IMR-90 (cell line): ENCODE measurements around the gene DPYD.

Experiments used
- CEBPB ChIP-seq: IDR thresholded peaks from 2 replicates; pipeline ENCODE4 v1.6.1; 2012; ENCODE audit warnings: low read depth, low read length, improper control_type of control experiment
- CTCF ChIP-seq: conservative IDR thresholded peaks from 2 replicates; pipeline ENCODE4 v1.5.1; 2012; ENCODE audit warnings: mild to moderate bottlenecking, low read depth, low read length, improper control_type of control experiment
- MAFK ChIP-seq: IDR thresholded peaks from 2 replicates; pipeline ENCODE4 v1.6.1; 2012; ENCODE audit warnings: low read depth, low read length, improper control_type of control experiment
- MXI1 ChIP-seq: IDR thresholded peaks from 2 replicates; pipeline ENCODE4 v1.6.1; 2012; ENCODE audit warnings: low read depth, mild to moderate bottlenecking, low read length, moderate library complexity, borderline replicate concordance
- NFE2L2 ChIP-seq: fragments of 150-350 bp; IDR thresholded peaks from 2 replicates; pipeline ENCODE4 v1.6.1; 2016; ENCODE audit warnings: low read depth, mild to moderate bottlenecking, low read length
- POLR2A ChIP-seq: IDR thresholded peaks from 2 replicates; pipeline ENCODE4 v1.6.1; 2012; ENCODE audit warnings: mild to moderate bottlenecking, low read depth, low read length
- RCOR1 ChIP-seq: IDR thresholded peaks from 2 replicates; pipeline ENCODE4 v1.6.1; 2012; ENCODE audit warnings: mild to moderate bottlenecking, low read length, improper control_type of control experiment; ENCODE audit not compliant: insufficient replicate concordance
- RFX5 ChIP-seq: IDR thresholded peaks from 2 replicates; pipeline ENCODE4 v1.8.0; 2012; ENCODE audit warnings: low read depth, mild to moderate bottlenecking, low read length, moderate library complexity

- TF ChIP-seq MXI1 (no peak), CEBPB (no peak), CTCF (no peak), MAFK (no peak), NFE2L2 (no peak), POLR2A (no peak), RCOR1 (no peak), RFX5 (no peak)
Observed at GRCh38 chr1:97680470-97680869, 240.4 kb downstream of the DPYD start.
